ENCODE data around the gene NOTCH1.

DNA sequence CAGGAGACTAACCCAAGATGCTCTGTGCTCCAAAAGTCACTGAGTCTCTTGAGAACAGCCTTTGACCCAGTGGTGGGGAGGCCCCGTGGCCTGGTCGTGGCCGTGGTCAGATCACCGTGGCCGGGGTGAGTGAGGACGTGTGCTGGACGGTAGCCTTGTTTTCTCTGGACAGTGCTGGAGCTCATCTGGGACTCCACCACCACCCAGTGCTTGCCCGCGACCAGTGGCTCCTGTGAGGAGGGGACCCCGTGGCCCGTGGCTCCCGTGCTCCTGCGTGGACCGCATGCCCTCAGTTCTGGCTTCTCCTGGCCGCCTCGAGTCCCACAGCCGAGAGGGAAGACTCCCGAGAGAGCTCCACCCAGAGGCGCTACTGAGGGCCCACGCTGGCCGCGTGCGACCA is 15.9 kb upstream of the NOTCH1 start:
- TF ChIP-seq, protein P1, sequence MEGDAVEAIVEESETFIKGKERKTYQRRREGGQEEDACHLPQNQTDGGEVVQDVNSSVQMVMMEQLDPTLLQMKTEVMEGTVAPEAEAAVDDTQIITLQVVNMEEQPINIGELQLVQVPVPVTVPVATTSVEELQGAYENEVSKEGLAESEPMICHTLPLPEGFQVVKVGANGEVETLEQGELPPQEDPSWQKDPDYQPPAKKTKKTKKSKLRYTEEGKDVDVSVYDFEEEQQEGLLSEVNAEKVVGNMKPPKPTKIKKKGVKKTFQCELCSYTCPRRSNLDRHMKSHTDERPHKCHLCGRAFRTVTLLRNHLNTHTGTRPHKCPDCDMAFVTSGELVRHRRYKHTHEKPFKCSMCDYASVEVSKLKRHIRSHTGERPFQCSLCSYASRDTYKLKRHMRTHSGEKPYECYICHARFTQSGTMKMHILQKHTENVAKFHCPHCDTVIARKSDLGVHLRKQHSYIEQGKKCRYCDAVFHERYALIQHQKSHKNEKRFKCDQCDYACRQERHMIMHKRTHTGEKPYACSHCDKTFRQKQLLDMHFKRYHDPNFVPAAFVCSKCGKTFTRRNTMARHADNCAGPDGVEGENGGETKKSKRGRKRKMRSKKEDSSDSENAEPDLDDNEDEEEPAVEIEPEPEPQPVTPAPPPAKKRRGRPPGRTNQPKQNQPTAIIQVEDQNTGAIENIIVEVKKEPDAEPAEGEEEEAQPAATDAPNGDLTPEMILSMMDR (IDR thresholded peaks at IDR 0.05), result no peak
- TF ChIP-seq POLR2A (IDR thresholded peaks at IDR 0.05), result no peak

All from adrenal gland (tissue), 5 donors.